Gastrocnemius medialis (tissue), 4 donors: ENCODE measurements around the gene TMCC3.

ENCODE experiments used
- CTCF ChIP-seq, 5 experiments: fragments of 450-650 bp in 3 of 5; fragments of 200-600 bp in 2 of 5; sonication (generic) in 2 of 5; IDR thresholded peaks in 4 of 5; conservative IDR thresholded peaks in 1 of 5; 1 replicate in 4 of 5; 2 replicates in 1 of 5; pipeline ENCODE4 v1.5.1; 2016 to 2019; ENCODE audit warnings: antibody characterized with exemption in 5 of 5, mild to moderate bottlenecking in 3 of 5, moderate library complexity in 3 of 5
- POLR2A ChIP-seq, 2 donors: fragments of 450-650 bp; IDR thresholded peaks; one replicate each; pipeline ENCODE4 v1.6.1; 2017; ENCODE audit warnings: antibody characterized with exemption in 2 of 2, mild to moderate bottlenecking in 2 of 2, moderate library complexity in 2 of 2

GRCh38 chr12:94663071-94663470 is 12.7 kb upstream of the TMCC3 start:
- TF ChIP-seq CTCF (IDR thresholded peaks at IDR 0.05 in 4 of 5, conservative IDR thresholded peaks at IDR 0.05 in 1 of 5) (no peak), POLR2A (IDR thresholded peaks at IDR 0.05) (no peak)
